Measurements from ENCODE around the gene SCP2.
"Not testable (repeated sequence)": the region's sequence is repeated elsewhere in the genome, so short reads cannot be mapped to it uniquely, and the experiment has no call there.

Gene SCP2

DNA sequence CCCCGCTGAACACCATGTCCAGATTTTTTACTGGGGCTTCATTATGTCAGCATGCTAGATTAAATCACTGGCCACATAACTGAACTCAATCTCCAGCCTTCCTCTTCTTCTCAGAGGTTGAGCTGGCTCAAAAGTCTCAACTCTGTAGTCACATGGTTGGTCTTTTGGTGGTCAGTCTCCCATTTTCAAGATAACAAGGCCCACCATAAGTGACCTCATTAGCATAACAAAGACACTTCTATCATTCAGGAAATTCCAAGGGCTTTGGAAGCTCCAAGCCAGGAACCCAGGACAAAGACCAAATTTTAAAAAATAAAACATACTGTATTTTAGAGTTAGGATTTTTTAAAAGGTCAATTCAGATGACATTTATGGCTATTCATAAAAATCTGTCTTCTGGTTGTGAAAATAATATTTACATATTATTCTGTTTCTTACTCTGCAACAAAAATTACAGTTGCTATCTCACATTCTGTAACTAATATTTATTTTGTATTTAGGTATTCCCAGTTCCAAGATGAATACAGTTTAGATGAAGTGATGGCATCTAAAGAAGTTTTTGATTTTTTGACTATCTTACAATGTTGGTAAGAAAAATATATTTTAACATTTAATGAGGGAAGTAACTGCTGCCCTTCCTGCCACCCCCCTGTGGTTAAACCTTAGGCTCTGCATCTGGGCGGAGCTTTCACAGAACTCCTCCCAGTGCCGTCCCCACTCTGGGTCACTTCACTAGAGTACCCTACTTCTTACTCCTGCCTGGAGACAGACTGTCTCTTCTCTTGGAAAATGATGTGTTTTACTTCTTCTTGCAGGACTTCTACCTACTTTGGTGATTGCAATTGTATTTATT is 49.3 kb downstream of the SCP2 start:
- no peak for DNase-seq

DNA sequence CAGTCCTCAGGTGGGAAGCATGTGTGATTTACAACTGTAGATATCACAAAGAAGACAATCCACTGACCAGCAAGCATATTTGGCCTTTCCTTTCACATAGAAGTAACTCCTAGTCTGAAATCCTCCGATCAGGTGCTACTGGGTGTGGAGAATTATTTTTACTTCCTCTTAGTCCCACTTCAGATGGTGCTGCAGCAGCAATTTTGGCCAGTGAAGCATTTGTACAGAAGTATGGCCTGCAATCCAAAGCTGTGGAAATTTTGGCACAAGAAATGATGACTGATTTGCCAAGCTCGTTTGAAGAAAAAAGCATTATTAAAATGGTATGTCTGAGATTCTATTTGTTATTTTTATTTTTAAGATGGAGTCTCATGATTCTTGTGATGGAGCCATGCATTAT is 51.0 kb downstream of the SCP2 start:
- no peak for DNase-seq

DNA sequence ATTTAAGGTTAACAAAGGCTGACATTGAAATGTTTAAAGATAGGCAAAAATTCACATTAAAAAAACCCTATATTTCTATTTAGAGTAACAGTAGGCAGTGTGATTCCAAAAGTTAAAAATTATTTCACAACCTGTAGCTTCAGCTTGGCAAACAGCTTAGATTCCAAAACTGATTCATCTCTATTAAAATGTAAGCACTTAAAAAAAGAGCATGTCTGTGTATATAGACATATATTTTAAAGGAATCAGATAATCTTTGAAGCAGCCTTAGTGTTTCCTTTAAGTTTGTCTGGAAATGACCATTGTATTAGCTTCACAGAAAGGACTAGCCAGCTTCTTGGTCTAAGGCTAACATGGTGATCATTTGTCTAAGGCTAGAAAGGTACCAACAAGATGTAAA is 65.7 kb downstream of the SCP2 start:
- not testable (repeated sequence) for DNase-seq

DNA sequence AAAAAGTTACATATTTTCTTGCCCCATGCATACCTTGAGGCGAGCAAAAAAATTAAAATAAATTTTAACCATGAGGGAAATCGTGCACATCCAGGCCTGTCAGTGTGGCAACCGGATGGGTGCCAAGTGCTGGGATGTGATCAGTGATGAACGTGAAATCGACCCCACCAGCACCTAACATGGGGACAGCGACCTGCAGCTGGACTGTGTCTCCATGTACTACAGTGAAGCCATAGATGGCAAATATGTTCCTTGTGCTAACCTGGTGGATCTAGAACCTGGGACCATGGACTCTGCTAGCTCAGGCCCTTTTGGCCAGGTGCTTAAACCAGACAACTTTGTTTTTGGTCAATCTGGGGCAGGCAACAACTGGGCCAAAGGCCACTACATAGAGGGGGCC is 67.6 kb downstream of the SCP2 start:
- no peak for DNase-seq

DNA sequence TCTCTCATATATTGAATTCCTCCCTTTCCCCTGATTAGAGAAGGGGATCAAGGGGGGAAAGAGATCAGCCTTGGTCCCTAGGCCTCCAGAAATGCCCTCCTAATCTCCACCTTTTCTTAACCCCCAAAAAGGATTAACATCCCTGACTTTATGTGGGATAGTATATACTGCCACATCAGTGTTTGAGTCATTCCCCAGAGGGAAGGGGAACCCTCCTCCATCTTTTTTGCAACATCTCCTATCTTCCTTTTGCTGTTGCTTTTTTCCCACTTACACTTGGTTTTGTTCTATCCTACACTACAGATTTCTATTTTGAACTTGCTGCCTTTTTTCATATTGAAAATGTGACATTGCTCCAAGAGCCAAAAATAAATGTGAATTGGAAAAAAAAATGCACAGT is 69.6 kb downstream of the SCP2 start:
- no peak for DNase-seq

DNA sequence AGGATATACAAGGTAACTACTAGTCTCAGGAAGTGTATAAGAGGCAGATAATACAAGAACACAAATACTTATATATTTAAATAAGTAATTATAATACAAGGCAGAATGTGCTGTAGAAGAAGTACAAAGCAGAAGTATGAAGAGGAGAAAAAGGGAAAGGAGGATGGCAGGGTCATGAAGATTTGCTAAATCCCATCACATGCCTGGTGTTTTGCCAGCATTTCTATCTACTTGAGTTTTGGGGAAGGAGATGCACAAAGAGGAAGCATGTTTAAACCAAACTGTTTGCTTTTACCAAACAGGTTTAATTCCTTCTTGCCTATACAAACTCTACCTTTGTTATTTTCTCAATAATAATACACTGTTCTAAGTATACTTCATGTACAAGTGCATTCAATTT is 74.1 kb downstream of the SCP2 start:
- DNase-seq = no peak

DNA sequence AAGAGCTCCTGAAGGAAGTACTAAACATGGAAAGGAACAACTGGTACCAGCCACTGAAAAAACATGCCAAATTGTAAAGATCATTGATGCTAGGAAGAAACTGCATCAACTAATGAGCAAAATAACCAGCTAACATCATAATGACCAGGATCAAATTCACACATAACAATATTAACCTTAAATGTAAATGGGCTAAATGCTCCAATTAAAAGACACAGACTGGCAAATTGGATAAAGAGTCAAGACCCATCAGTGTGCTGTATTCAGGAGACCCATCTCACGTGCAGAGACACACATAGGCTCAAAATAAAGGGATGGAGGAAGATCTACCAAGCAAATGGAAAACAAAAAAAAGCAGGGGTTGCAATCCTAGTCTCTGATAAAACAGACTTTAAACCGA is 79.5 kb downstream of the SCP2 start:
- DNase-seq = not testable (repeated sequence)

DNA sequence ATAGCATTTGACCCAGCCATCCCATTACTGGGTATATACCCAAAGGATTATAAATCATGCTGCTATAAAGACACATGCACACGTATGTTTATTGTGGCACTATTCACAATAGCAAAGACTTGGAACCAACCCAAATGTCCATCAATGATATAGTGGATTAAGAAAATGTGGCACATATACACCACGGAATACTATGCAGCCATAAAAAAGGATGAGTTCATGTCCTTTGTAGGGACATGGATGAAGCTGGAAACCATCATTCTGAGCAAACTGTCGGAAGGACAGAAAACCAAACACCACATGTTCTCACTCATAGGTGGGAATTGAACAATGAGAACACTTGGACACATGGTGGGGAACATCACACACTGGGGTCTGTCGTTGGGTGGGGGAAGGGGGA is 83.2 kb downstream of the SCP2 start:
- not testable (repeated sequence) for DNase-seq

DNA sequence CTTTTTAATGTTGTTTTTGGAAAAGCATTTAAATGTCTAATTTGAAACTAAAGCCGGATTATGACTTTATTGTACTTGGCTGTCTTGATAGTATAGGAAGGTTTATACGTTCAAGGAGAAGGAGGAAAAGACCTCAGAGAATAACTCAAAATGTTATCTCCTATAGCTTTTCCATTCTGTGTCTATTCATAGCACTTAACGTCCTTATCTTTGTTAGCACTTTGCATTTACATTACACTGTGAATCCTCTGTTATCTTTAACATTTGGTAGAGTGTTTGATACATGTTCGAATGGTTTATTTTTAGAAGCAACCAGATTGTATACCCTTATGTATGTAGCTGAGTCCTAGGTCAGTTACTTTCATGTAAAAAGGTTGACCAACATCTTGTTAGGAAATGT is 84.1 kb downstream of the SCP2 start:
- DNase-seq = no peak

DNA sequence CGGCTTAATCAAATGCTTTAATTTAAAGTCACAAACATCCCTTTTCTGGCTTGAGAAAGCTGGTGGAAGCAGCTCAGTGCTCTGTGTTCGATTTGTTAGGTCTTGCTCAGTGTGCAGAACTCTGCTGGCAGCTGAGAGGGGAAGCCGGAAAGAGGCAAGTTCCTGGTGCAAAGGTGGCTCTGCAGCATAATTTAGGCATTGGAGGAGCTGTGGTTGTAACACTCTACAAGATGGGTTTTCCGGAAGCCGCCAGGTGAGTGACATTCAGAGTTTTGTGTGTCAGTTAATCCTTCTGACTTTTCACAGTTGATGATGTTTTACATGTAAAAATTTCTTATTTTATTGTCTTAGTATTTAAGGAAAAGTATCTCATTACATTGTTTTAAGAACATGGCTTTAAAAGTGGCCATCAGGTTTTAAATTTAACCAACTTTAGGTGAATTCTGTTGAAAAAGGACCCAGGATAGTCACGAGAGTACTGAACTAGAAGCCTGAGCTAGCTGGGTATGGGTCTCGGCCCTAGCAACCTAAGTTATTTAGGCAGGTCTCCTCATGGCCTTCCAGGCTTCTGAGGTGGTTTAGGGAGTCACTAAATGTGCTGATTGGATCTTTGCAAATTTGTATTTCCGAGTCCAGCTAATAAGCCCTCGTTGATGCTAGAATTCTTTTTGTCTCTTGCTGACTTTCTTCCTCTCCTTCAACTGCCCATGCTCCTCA is 87.9 kb downstream of the SCP2 start:
- peak; percentile 64 to 71 for DNase-seq

DNA sequence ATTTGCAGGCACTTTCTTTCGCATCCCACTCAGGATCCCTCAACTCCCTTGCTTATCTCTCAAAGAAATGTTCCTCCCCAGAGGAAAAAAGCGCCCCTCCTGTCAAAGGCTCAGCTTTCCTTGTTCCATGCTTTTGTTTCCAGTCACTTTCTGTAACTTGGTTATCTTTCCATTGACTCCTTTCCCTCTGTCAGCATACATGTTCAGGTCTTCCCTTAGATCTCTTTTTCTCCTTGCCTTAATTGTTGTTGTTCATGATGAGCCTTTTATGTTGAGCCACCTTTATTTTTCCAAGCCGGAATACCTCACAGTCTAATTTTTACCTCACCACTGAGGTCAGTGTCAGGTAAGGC is 88.4 kb downstream of the SCP2 start:
- DNase-seq = no peak

DNA sequence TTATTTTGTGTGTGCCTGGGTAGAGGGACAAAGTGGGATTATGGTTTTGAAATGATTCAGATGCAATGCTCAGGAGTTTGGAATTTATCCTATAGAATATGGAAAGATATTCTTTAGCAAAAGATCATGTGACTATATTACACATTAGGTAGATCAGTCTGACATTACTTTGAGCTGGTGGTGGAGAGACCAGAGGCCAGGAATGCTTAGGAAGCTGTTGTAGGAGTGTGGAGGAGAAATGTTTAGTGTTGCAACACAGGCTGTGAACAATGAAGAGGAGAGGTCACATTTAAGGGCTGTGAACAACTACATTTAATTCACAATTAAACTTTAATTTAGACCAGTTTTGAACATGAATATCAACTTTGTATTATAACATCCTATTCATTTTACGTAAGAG is 89.6 kb downstream of the SCP2 start:
- no peak for DNase-seq

DNA sequence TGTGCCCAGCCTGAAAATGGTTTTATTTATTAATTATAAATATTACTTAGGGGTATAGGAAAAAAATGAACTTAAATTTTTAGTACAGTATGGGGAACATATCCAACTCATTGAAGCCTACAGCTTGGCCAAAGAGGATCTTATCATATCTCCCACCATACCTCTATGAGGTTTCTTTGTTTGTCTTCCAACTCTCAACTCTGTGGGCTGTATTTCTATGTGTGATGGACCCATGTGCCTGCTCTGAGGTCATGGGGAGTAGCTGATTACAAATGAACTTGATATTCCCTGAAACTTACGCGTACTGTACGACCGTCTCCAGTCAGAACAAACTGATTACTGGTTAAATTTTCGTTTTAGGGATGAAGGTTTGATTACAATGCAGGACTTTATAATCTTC is 93.5 kb downstream of the SCP2 start:
- DNase-seq = no peak

DNA sequence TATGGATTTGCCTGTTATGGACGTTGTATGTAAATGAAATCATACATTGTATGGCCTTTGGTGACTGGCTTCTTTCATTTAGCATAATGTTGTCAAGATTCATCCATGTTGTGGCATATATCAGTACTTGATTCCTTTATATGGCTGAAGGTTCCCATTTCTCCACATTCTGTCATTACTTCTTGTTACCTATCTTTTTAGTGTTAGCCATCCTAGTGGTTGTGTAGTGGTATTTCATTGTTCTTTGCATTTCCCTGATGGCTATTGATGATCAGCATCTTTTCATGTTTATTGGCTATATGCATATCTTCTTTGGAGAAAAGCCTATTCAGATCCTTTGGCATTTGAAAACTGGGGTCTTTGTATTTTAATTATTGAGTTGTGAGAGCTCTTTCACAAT is 95.1 kb downstream of the SCP2 start:
- no peak for DNase-seq

DNA sequence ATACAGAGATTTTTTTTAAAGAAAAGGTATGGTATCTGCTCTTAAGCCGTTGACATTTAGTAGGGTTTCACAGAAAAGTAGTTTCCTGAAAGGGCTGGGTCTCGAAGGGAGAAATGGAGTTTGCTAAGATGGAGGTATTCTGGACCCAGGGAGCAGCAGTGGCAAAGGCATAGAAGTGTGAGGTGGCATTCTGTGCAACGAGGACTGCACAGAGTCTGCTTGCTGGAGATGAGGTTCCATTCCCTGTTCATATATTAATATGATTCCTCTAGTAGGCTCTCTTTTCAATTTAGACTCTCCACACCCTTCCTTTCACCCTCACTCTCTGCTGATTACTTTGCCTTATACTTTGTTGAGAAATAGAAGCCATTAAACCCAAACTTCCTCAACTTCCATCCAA is 96.5 kb downstream of the SCP2 start:
- no peak for DNase-seq

DNA sequence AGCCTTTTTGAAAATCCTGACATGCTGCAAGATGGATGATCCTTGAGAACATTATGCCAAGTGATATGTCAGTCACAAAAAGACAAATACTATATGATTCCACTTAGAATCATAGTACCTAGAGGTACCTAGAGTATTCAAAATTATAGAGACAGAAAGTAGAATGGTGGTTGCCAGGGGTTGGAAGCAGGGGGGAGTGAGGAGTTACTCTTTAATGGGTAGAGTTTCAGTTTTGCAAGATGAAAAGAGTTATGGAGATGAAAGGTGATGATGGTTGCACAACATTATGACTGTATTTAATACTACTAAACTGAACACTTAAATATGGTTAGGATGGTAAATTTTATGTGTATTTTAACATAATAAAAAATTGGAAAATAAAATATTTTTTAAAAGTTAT is 97.0 kb downstream of the SCP2 start:
- no peak for DNase-seq

DNA sequence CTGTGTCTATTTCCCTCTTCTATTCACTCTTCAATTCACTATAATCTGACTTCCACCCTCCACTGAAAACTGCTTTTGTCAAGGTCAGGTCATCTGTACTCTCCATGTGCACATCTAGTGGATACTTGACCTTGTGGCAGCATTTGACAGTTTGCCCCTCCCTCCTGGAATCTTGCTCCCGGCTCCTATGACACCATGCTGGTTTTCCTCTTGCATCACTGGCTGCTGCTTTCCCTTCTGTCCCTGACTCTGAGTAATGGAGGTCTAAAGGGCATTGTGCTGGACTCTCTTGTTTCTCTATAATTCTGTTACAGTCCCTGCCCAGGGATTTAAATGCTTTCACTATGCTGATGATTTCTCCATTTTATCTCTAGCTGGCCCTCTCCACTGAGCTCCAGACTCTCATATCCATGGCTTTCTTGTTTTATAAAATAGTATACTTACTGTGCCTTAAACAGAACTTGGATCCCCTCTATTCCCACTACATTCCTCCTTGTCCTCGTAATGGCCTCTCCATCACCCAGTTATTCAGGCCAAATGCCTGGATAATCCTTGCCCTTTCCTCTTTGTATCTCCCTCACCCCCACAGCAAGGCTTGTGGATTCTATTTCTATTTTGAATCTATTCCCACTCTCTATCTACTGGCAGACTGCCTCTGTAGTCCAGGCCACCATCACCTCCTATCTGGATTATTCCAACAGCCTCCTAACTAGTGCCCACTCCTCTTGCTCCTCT is 98.1 kb downstream of the SCP2 start:
- no peak for DNase-seq

DNA sequence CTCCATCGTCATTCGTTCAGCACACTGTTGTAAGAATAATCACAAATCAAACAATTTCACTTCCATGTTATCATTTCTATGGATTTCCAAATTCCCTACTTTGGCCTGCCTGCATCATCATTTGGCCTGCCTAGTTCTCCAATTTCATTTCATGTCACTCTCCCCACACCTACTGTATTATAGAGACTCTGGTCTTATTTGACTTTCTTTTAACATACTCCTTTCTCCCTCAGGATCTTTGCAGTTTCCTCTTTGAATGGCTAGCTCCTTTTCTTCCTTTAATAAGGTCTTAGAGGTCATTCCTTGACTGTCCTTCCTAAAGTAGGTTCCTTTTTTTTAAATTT is 98.7 kb downstream of the SCP2 start:
- DNase-seq = no peak

DNA sequence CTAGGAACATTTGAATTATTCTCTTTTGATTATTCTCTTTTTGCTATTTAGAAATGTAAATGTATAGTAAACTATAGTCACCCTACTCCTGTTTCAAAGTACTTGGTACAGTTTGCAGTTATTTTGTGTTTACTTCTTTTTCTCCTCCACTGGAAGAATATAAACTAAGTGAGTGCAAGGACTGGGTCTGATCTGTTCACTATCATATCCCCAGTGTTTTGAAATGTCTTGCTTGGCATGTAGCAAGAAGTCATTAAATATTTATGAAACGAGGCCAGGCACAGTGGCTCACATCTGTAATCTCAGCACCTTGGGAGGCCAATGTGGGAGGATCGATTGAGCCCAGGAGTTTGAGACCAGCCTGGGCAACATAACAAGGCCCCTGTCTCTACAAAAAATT is 99.2 kb downstream of the SCP2 start:
- DNase-seq = no peak

DNA sequence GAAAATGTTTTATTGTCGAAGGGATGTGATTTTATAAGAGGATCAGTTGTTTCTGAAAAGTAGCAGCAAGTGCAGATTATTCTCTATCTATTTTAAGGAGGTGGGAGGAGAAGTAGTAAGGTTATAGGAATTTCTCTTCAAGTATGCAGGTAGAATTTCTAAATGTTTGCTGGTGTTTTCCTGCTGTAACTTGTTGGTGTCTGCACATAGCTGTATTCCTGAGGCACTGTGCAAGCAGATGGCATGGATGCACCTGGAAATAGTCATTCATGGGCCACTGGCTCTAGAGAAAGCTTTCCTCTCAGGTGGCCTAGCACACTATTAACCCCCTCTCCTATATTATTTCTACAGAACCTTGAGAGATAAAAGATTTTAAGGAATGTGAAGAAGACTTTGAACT is 104.7 kb downstream of the SCP2 start:
- no peak for DNase-seq

DNA sequence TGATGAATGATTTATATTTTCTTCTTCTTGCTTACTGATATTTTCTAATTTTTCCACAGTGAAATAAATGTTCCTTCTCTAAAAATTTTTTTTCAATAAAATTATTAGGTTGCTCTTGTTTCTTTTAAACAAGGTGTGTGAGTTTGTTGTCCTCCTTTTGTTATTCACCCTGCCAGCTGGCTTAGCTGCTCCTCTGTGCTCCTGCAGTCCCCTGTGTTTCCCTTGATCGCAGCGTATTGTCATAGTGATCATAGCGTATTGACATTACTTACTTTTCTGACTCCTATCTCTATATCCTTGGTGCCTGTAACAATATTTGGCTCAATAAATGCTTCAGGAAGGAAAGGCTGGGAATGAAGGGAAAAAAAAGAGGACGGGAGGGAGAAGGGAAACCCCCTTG is 110.1 kb downstream of the SCP2 start:
- DNase-seq = no peak

DNA sequence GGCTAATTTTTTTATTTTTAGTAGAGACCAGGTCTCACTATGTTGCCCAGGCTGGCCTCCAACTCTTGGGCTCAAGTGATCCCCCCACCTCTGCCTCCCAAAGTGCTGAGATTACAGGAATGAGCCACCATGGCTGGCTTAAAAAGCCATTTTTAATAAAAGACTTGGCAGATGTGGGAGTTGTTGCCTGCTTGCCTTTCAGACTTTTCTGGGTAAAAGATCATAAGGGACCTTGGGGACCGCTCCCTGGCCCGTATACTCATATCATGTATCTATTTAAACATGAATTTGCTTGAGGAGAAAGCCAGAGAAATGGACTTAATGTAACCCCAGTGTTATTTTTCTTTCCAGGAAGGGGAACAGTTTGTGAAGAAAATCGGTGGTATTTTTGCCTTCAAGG is 111.5 kb downstream of the SCP2 start:
- DNase-seq = no peak

DNA sequence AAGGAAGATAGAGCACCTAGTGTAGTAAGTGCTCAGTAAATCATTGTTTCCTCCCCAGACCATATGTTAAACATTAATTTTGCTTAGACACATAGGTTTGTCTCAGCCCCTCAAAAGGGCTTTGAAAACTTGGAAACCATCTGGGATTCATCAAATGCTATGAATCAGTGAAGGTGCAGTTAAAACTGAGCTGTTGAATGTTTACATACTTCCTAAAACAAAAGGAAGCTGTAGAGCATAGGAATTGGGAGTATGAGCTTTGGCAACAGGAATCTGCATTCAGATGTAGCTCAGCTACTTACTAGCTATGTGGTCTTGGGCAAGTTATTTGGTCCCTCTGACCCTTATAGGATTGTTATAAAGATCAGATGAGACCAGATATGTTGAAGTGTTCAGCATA is 116.2 kb downstream of the SCP2 start:
- no peak for DNase-seq

DNA sequence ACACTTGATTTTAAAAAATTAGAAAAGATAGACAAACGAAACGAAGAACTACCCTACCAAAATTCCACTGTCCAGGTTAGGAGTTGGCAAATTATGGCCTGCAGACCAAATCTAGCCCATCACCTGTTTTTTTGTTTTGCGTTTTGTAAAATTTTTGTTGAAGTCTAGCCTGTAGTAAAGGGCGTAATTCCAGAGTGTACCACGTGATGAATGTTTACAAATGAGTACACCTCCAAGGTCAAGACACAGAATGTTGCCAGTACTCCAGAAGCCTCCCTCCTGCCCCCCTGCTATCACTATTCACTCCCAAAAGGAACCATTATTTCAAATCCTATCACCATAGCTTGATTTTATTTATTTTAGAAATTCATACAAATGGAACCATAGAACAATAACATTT is 117.8 kb downstream of the SCP2 start:
- no peak for DNase-seq
